ENCODE data around the gene PBX1. TPM values are rescaled to one million over a fixed set of nuclear protein-coding genes. Genes with fewer than 3 reads are reported as not detected.

Gene PBX1
- total and polyA plus RNA-seq, 7 donors = 6.7 to 168 (median 118) TPM

GRCh38 chr1:164858096-164858632, 299.2 kb downstream of the PBX1 start:
- 87 to 91% methylated on average over 2 of the region's 2 CpGs for WGBS, 2 donors
- DNase-seq = no peak
- H3K4me3 ChIP-seq = no peak overlapping the region
- TF ChIP-seq, protein P1, sequence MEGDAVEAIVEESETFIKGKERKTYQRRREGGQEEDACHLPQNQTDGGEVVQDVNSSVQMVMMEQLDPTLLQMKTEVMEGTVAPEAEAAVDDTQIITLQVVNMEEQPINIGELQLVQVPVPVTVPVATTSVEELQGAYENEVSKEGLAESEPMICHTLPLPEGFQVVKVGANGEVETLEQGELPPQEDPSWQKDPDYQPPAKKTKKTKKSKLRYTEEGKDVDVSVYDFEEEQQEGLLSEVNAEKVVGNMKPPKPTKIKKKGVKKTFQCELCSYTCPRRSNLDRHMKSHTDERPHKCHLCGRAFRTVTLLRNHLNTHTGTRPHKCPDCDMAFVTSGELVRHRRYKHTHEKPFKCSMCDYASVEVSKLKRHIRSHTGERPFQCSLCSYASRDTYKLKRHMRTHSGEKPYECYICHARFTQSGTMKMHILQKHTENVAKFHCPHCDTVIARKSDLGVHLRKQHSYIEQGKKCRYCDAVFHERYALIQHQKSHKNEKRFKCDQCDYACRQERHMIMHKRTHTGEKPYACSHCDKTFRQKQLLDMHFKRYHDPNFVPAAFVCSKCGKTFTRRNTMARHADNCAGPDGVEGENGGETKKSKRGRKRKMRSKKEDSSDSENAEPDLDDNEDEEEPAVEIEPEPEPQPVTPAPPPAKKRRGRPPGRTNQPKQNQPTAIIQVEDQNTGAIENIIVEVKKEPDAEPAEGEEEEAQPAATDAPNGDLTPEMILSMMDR (IDR thresholded peaks at IDR 0.05) = no peak
- no peak for TF ChIP-seq EP300 (IDR thresholded peaks at IDR 0.05)
- peak in 1 of 4 donors; percentile 44 for TF ChIP-seq POLR2AphosphoS5 (IDR thresholded peaks at IDR 0.05)
- no peaks in the 10 kb centered on the region for H3K36me3 ChIP-seq
- no peaks in the 10 kb centered on the region for H3K9me3 ChIP-seq
- peak overlapping the region; percentile 10 to 56 (median 20) for H3K27ac ChIP-seq
- intact Hi-C loops (cut with DNase I) = no loop called here
- no peaks in the 10 kb centered on the region for H3K27me3 ChIP-seq
- H3K4me1 ChIP-seq = peaks cover 0 to 36% (median 35%) of the 10 kb centered on the region in 4 donors

- Histone ChIP-seq H3K9me3 (no peaks in the 10 kb centered on the region), H3K36me3 (no peaks in the 10 kb centered on the region), H3K4me1 (peaks cover 0 to 25% (median 24%) of the 10 kb centered on the region in 4 donors), H3K27ac (no peak overlapping the region), H3K27me3 (no peaks in the 10 kb centered on the region), H3K4me3 (no peak overlapping the region)
- intact Hi-C loops (cut with DNase I) = no loop called here
- TF ChIP-seq POLR2AphosphoS5 (IDR thresholded peaks at IDR 0.05) (no peak), POLR2A (IDR thresholded peaks at IDR 0.05) (no peak), EP300 (IDR thresholded peaks at IDR 0.05) (no peak)
- TF ChIP-seq, protein P1 (IDR thresholded peaks at IDR 0.05) = no peak
- DNase-seq = no peak
Measured at GRCh38 chr1:164861632-164862031, 302.6 kb downstream of the PBX1 start.

- Histone ChIP-seq H3K27ac (no peak overlapping the region), H3K4me1 (peaks cover 0 to 13% (median 10%) of the 10 kb centered on the region in 4 donors), H3K4me3 (no peak overlapping the region), H3K36me3 (no peaks in the 10 kb centered on the region), H3K27me3 (no peaks in the 10 kb centered on the region), H3K9me3 (no peaks in the 10 kb centered on the region)
- intact Hi-C loops (cut with DNase I) = no loop called here
- WGBS, 2 donors = 63 to 76% methylated on average over 4 of the region's 4 CpGs
- TF ChIP-seq EP300 (IDR thresholded peaks at IDR 0.05) = no peak
- no peak for DNase-seq
Measured at GRCh38 chr1:164863056-164863455, 304.1 kb downstream of the PBX1 start.

DNA sequence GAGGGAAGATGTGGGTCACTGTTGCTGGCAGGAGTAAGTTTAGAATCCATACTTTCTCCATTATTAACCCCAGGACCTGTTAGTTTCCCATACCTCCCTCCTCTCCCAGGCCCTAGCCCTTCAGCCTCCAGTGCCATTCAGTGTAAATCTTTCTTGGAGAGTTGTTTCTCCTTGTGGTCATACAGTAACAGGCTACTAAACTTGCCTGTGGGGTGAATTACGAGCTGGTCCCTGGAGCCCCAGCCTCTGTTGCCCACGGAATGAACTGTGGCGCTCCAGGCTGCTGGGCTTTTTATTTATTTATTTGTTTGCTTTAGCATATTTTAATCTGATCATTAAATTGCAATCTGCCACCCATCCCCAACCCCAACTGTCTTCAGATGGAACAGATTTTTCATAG, 305.2 kb downstream of the PBX1 start:
- Histone ChIP-seq H3K27ac (no peak overlapping the region), H3K9me3 (no peaks in the 10 kb centered on the region), H3K4me1 (peaks cover 0 to 4% (median 1%) of the 10 kb centered on the region in 4 donors), H3K27me3 (no peaks in the 10 kb centered on the region), H3K36me3 (no peaks in the 10 kb centered on the region), H3K4me3 (no peak overlapping the region)
- no peak for TF ChIP-seq EP300 (IDR thresholded peaks at IDR 0.05)
- no peak for TF ChIP-seq POLR2AphosphoS5 (IDR thresholded peaks at IDR 0.05)
- TF ChIP-seq, protein P1 (IDR thresholded peaks at IDR 0.05) = no peak
- no peak for TF ChIP-seq POLR2A (IDR thresholded peaks at IDR 0.05)
- intact Hi-C loops (cut with DNase I) = no loop called here
- no peak for DNase-seq
- 87 to 88% methylated on average over 3 of the region's 3 CpGs for WGBS, 2 donors

DNA sequence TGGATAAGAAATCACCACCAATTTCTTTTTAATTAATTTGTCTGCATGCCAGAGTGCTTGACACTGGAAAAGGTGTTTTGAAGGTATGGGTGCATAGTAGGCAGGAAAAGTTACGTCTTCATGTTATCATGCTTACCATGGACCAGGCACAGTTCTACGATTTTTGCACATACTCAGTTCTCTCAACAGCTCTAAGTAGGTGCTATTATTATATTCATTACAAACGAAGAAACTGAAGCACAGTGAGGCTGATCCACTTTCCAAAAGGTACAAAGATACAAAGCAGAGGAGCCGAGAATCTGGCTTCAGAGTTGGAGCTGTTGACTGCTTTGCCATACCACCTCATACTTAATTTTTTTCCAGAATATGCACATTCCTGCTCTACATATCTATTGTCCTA, 306.4 kb downstream of the PBX1 start:
- Histone ChIP-seq H3K27me3 (no peaks in the 10 kb centered on the region), H3K4me3 (no peak overlapping the region), H3K36me3 (no peaks in the 10 kb centered on the region), H3K27ac (no peak overlapping the region), H3K4me1 (peaks cover 0 to 4% (median 0%) of the 10 kb centered on the region in 4 donors), H3K9me3 (no peaks in the 10 kb centered on the region)
- no peak for DNase-seq
- WGBS, 2 donors = 86 to 88% methylated on average over 4 of the region's 4 CpGs
- TF ChIP-seq POLR2AphosphoS5 (IDR thresholded peaks at IDR 0.05) = no peak
- intact Hi-C loops (cut with DNase I) = no loop called here

- no peak overlapping the region for H3K27ac ChIP-seq
- DNase-seq = no peak
- no peak overlapping the region for H3K4me3 ChIP-seq
- WGBS, 2 donors = 92 to 95% methylated on average over 8 of the region's 8 CpGs
- intact Hi-C loops (cut with DNase I) = no loop called here
- no peaks in the 10 kb centered on the region for H3K27me3 ChIP-seq
- H3K4me1 ChIP-seq = peaks cover 0 to 4% (median 0%) of the 10 kb centered on the region in 4 donors
- no peaks in the 10 kb centered on the region for H3K36me3 ChIP-seq
- H3K9me3 ChIP-seq = no peaks in the 10 kb centered on the region
- TF ChIP-seq EP300 (IDR thresholded peaks at IDR 0.05) (no peak), POLR2AphosphoS5 (IDR thresholded peaks at IDR 0.05) (no peak), POLR2A (IDR thresholded peaks at IDR 0.05) (no peak)
- TF ChIP-seq, protein P1 (IDR thresholded peaks at IDR 0.05) = no peak
Measured at GRCh38 chr1:164867590-164867989, 308.6 kb downstream of the PBX1 start.

Data from sigmoid colon (tissue), 7 donors.